ENCODE data around the gene TEX13A.

DNA sequence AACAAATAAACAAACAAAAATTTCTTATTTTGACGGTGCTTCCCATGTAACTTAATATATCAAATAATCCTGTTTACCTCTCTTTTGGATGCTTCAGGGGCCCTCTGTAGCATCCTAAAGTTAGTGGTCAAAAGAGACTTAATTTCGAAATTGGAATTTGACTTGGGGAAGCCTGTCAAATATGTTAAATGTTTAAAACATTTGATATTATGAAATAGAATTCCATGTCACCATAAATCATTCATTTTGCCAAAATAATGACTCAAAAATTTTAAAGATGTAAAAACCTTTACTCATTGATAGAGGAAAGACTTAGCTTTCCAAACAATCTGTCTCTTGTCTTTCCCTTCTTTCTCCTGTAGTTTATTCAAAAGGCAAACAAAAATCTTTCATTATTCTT is 20.6 kb upstream of the TEX13A start:
- no peak for TF ChIP-seq POLR2A (IDR thresholded peaks at IDR 0.05)
- TF ChIP-seq, protein P1, sequence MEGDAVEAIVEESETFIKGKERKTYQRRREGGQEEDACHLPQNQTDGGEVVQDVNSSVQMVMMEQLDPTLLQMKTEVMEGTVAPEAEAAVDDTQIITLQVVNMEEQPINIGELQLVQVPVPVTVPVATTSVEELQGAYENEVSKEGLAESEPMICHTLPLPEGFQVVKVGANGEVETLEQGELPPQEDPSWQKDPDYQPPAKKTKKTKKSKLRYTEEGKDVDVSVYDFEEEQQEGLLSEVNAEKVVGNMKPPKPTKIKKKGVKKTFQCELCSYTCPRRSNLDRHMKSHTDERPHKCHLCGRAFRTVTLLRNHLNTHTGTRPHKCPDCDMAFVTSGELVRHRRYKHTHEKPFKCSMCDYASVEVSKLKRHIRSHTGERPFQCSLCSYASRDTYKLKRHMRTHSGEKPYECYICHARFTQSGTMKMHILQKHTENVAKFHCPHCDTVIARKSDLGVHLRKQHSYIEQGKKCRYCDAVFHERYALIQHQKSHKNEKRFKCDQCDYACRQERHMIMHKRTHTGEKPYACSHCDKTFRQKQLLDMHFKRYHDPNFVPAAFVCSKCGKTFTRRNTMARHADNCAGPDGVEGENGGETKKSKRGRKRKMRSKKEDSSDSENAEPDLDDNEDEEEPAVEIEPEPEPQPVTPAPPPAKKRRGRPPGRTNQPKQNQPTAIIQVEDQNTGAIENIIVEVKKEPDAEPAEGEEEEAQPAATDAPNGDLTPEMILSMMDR (IDR thresholded peaks at IDR 0.05): no peak
